B cell (primary cell): Measurements from ENCODE around the gene ATRNL1. TPM values are rescaled to one million over a fixed set of nuclear protein-coding genes. Genes with fewer than 3 reads are reported as not detected.

Experiments
- ATAC-seq: fragments of 200-7000 bp; cut with Tn5 transposase; one replicate; pipeline ENCODE4 v1.10.0; 2021; ENCODE audit warnings: low read depth, mild to moderate bottlenecking, moderate number of reproducible peaks, moderate library complexity
- CTCF ChIA-PET: fragments of 350-600 bp; sonication (Branson Sonifier 250); formaldehyde crosslinking; loops from one replicate; lab custom pipeline; 2021; ENCODE audit warnings: antibody characterized with exemption, inconsistent platforms; lab: Charles Lee
- POLR2A ChIA-PET: fragments of 350-600 bp; sonication (Branson Sonifier 250); formaldehyde crosslinking; loops from one replicate; lab custom pipeline; 2021; ENCODE audit warnings: antibody characterized with exemption; lab: Charles Lee
- DNase-seq: peaks from one replicate; pipeline ENCODE4 v3.0.0; 2013
- H2AFZ ChIP-seq: 2 replicates; pipeline ENCODE4 v1.6.1; 2012; ENCODE audit warnings: mild to moderate bottlenecking, low read depth, low read length; ENCODE audit not compliant: insufficient read depth, poor library complexity, severe bottlenecking
- H3K27ac ChIP-seq, 2 donors: 1 replicate in 1 of 2; 2 replicates in 1 of 2; pipeline ENCODE4 v1.5.1; 2012 to 2013; ENCODE audit warnings: low read length in 2 of 2, mild to moderate bottlenecking in 2 of 2, moderate library complexity in 1 of 2
- H3K27me3 ChIP-seq, 4 experiments: fragments of 200-600 bp in 1 of 4; sonication (generic) in 1 of 4; replicated peaks in 1 of 4; 1 replicate in 2 of 4; 2 replicates in 2 of 4; pipeline versions ENCODE4 v1.6.1 to v1.7.0; 2013 to 2016; ENCODE audit warnings: low read length in 3 of 4, mild to moderate bottlenecking in 2 of 4, mixed read lengths in 1 of 4, moderate library complexity in 1 of 4; ENCODE audit not compliant: insufficient read depth in 4 of 4, control insufficient read depth in 3 of 4; ENCODE audit errors: control extremely low read depth in 1 of 4
- H3K36me3 ChIP-seq, 2 experiments: replicated peaks in 1 of 2; 1 replicate in 1 of 2; 2 replicates in 1 of 2; pipeline versions ENCODE4 v1.6.1 to v1.7.1; 2013; ENCODE audit warnings: low read length in 1 of 2; ENCODE audit not compliant: insufficient read depth in 2 of 2, control insufficient read depth in 1 of 2; ENCODE audit errors: control extremely low read depth in 1 of 2, extremely low read depth in 1 of 2
- H3K4me1 ChIP-seq, 2 donors: fragments of 200-600 bp in 1 of 2; sonication (generic) in 1 of 2; 1 replicate in 1 of 2; 2 replicates in 1 of 2; pipeline versions ENCODE4 v1.5.1 to v1.6.1; 2013 to 2017; ENCODE audit warnings: low read length in 2 of 2; ENCODE audit not compliant: control insufficient read depth in 2 of 2, insufficient read depth in 2 of 2
- H3K4me2 ChIP-seq: replicated peaks from 2 replicates; pipeline ENCODE3; 2012; ENCODE audit warnings: mild to moderate bottlenecking, low read depth, low read length; ENCODE audit not compliant: poor library complexity, severe bottlenecking
- H3K4me3 ChIP-seq, 5 experiments: fragments of 200-600 bp in 1 of 5; sonication (generic) in 1 of 5; 1 replicate in 3 of 5; 2 replicates in 2 of 5; pipeline versions ENCODE4 v1.5.1 to v1.7.0; 2011 to 2016; ENCODE audit warnings: low read length in 4 of 5, mild to moderate bottlenecking in 4 of 5, low read depth in 2 of 5, control low read depth in 1 of 5, moderate library complexity in 1 of 5; ENCODE audit not compliant: insufficient read depth in 1 of 5; ENCODE audit errors: control extremely low read depth in 1 of 5, extremely low read depth in 1 of 5
- H3K79me2 ChIP-seq: fragments of 200-600 bp; sonication (generic); one replicate; pipeline ENCODE4 v1.6.0; 2016; ENCODE audit warnings: low read length; ENCODE audit not compliant: control insufficient read depth, insufficient read depth
- H3K9ac ChIP-seq: fragments of 200-600 bp; sonication (generic); 2 replicates; pipeline ENCODE4 v1.6.1; 2017; ENCODE audit warnings: mild to moderate bottlenecking, low read length, moderate library complexity
- H3K9me3 ChIP-seq, 3 donors: one replicate each; pipeline versions ENCODE4 v1.6.1 to v1.7.1; 2013; ENCODE audit warnings: low read length in 2 of 3; ENCODE audit not compliant: control insufficient read depth in 2 of 3, insufficient read depth in 1 of 3; ENCODE audit errors: control extremely low read depth in 1 of 3
- H4K20me1 ChIP-seq: 2 replicates; pipeline ENCODE4 v1.6.0; 2012; ENCODE audit warnings: mild to moderate bottlenecking, low read length; ENCODE audit not compliant: insufficient read depth, control insufficient read depth, poor library complexity, severe bottlenecking
- H3K27ac Mint-ChIP-seq: one replicate; pipeline ENCODE4 v1.8.0; 2021; ENCODE audit warnings: mixed read lengths
- H3K27me3 Mint-ChIP-seq: one replicate; pipeline ENCODE4 v1.8.0; 2021; ENCODE audit warnings: mixed read lengths
- H3K4me1 Mint-ChIP-seq: one replicate; pipeline ENCODE4 v1.8.0; 2021; ENCODE audit warnings: mixed read lengths
- H3K4me3 Mint-ChIP-seq: one replicate; pipeline ENCODE4 v1.8.0; 2021; ENCODE audit warnings: mixed read lengths
- H3K9me3 Mint-ChIP-seq: one replicate; pipeline ENCODE4 v1.8.0; 2022; ENCODE audit warnings: mixed read lengths; ENCODE audit not compliant: insufficient read depth
- CTCF ChIP-seq: fragments of 200-600 bp; IDR thresholded peaks from one replicate; pipeline ENCODE4 v1.8.0; 2022; ENCODE audit warnings: antibody characterized with exemption, mild to moderate bottlenecking
- EZH2 ChIP-seq: IDR thresholded peaks from 2 replicates; pipeline ENCODE4 v1.6.1; 2012; ENCODE audit warnings: borderline replicate concordance, low read depth, mild to moderate bottlenecking, moderate library complexity, low read length; ENCODE audit not compliant: insufficient read depth, poor library complexity, severe bottlenecking
- WGBS: methylation state at CpG from one replicate; pipeline ENCODE4 v1.1.5; 2013; ENCODE audit warnings: missing lambda C conversion rate; ENCODE audit not compliant: insufficient coverage; 5-methylcytosine and 5-hydroxymethylcytosine counted together
- intact Hi-C: fragments of 100-400 bp; cut with micrococcal nuclease; formaldehyde crosslinking; loops from one replicate; pipeline ENCODE4 v1.10.0; 2022
- polyA plus RNA-seq: library from polyadenylated mRNA; depleted of rRNA; stranded (reverse); fragments of >200 nt; gene quantifications from 2 replicates; pipeline ENCODE4 v1.2.3, GENCODE V29; 2012
- total RNA-seq, 2 donors: library from RNA; stranded (reverse); fragments of 120-200 nt in 1 of 2; gene quantifications; 1 replicate in 1 of 2; 2 replicates in 1 of 2; pipeline versions ENCODE4 v1.2.3 to v1.2.4, GENCODE V29; 2013 to 2022

Gene ATRNL1
- total and polyA plus RNA-seq, 2 donors (not counting 1 experiment from before 2014, with no cell fraction given) = 0.24 to 2.2 TPM

GRCh38 chr10:115760131-115760530, 667.0 kb downstream of the ATRNL1 start:
- H3K9ac ChIP-seq = no peak overlapping the region
- H3K4me1 ChIP-seq = no peaks in the 10 kb centered on the region
- no peak overlapping the region for H3K4me3 ChIP-seq
- H2AFZ ChIP-seq = no peak overlapping the region
- H3K4me2 ChIP-seq = no peak overlapping the region
- no peak for TF ChIP-seq EZH2
- TF ChIP-seq CTCF = no peak
- H4K20me1 ChIP-seq = no peaks in the 10 kb centered on the region
- H3K9me3 ChIP-seq = peaks cover 0 to 3% (median 0%) of the 10 kb centered on the region in 3 donors
- ATAC-seq = no peak
- Mint-ChIP-seq H3K9me3 (no peaks in the 10 kb centered on the region), H3K27ac (no peak overlapping the region), H3K27me3 (no peaks in the 10 kb centered on the region), H3K4me3 (no peak overlapping the region), H3K4me1 (no peaks in the 10 kb centered on the region)
- no peaks in the 10 kb centered on the region for H3K79me2 ChIP-seq
- ChIA-PET POLR2A (no interaction called here), CTCF (no interaction called here)
- intact Hi-C loops = no loop called here
- no CpG with 5 or more reads among the region's 1 CpG for WGBS
- H3K27ac ChIP-seq = no peak overlapping the region
- DNase-seq = no peak
- no peaks in the 10 kb centered on the region for H3K36me3 ChIP-seq
- H3K27me3 ChIP-seq = no peaks in the 10 kb centered on the region

GRCh38 chr10:115761166-115761565, 668.0 kb downstream of the ATRNL1 start:
- POLR2A ChIA-PET = no interaction called here
- Histone ChIP-seq H3K27ac (no peak overlapping the region), H3K4me2 (no peak overlapping the region), H3K4me1 (no peaks in the 10 kb centered on the region), H2AFZ (no peak overlapping the region), H3K27me3 (no peaks in the 10 kb centered on the region), H3K9ac (no peak overlapping the region), H3K79me2 (no peaks in the 10 kb centered on the region), H3K36me3 (no peaks in the 10 kb centered on the region), H3K4me3 (no peak overlapping the region), H4K20me1 (no peaks in the 10 kb centered on the region), H3K9me3 (peaks cover 0 to 3% (median 0%) of the 10 kb centered on the region in 3 donors)
- no peak for DNase-seq
- TF ChIP-seq CTCF = no peak
- no peak for TF ChIP-seq EZH2
- no CpG with 5 or more reads among the region's 2 CpGs for WGBS
- no peaks in the 10 kb centered on the region for H3K27me3 Mint-ChIP-seq
- intact Hi-C loops = no loop called here
- ATAC-seq = no peak
- CTCF ChIA-PET = no interaction called here
- no peak overlapping the region for H3K27ac Mint-ChIP-seq
- H3K4me3 Mint-ChIP-seq = no peak overlapping the region
- no peaks in the 10 kb centered on the region for H3K4me1 Mint-ChIP-seq
- H3K9me3 Mint-ChIP-seq = no peaks in the 10 kb centered on the region
